GM08714 (cell line): Measurements from ENCODE around the gene TMC4.
"Not testable (repeated sequence)": the region's sequence is repeated elsewhere in the genome, so short reads cannot be mapped to it uniquely, and the experiment has no call there.

ENCODE experiments used
- H3K4me3 ChIP-seq: fragments of 200-500 bp; sonication (Bioruptor generic); 2 replicates; pipeline ENCODE4 v1.5.1; 2014; ENCODE audit warnings: mild to moderate bottlenecking, low read length, inconsistent platforms
- ZNF274 ChIP-seq: IDR thresholded peaks from 2 replicates; pipeline ENCODE4 v1.6.1; 2012; ENCODE audit warnings: mild to moderate bottlenecking, low read depth, low read length

Gene TMC4, protein sequence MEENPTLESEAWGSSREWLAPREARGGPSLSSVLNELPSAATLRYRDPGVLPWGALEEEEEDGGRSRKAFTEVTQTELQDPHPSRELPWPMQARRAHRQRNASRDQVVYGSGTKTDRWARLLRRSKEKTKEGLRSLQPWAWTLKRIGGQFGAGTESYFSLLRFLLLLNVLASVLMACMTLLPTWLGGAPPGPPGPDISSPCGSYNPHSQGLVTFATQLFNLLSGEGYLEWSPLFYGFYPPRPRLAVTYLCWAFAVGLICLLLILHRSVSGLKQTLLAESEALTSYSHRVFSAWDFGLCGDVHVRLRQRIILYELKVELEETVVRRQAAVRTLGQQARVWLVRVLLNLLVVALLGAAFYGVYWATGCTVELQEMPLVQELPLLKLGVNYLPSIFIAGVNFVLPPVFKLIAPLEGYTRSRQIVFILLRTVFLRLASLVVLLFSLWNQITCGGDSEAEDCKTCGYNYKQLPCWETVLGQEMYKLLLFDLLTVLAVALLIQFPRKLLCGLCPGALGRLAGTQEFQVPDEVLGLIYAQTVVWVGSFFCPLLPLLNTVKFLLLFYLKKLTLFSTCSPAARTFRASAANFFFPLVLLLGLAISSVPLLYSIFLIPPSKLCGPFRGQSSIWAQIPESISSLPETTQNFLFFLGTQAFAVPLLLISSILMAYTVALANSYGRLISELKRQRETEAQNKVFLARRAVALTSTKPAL

DNA sequence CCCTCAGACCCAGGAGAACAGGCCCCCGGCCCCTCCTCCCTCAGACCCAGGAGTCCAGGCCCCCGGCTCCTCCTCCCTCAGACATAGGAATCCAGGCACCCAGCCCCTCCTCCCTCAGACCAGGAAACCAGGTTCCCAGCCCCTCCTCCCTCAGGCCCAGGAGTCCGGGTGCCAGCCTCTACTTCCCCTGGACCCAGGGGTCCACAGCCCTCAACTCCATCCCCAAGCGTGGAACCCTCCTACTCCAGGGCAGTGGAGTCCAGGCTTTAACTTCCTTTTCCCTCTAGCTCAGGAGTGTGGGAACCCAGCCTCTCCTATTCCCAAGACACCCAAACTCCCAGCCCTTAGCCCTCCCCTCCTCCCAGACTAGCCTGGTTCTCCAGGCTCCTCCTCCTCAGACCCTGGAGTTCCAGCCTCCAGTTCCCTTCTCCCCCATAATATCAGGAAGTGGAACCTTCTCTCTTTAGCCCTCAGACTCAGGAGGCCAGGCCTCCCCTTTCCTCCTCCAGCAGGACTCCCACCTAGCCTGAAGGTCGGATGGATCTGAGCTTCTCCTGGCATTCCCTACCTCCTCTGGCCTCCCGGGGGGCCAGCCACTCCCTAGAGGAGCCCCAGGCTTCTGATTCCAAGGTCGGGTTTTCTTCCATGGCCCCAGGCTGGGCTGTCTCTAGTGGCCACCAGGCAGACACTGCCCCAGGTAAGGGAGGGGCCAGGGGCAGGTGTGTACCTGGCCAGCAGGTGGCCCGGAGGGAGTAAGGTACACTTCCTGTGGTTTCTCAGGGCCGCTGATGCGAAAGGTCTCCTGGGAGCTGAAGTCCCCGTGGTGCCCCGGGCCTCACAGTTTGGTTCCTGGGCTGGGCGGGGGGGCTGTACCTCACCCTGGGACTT lies at the start of gene TMC4:
TMC4 (minus strand) TSS at position 690 of the 888 bp plus-strand sequence; CDS start at position 647, 43 bp downstream.
- no peak for TF ChIP-seq ZNF274
- H3K4me3 ChIP-seq: no peak within 1 kb of the TSS

GRCh38 chr19:54221947-54222346 lies 49.0 kb upstream of the TMC4 start:
- H3K4me3 ChIP-seq: not testable (repeated sequence)

GRCh38 chr19:54219702-54220101 lies 46.7 kb upstream of the TMC4 start:
- H3K4me3 ChIP-seq: not testable (repeated sequence)

GRCh38 chr19:54218960-54219661 lies 46.2 kb upstream of the TMC4 start:
- no peak for TF ChIP-seq ZNF274
- H3K4me3 ChIP-seq: no peak overlapping the region

- no peak overlapping the region for H3K4me3 ChIP-seq
- TF ChIP-seq ZNF274: no peak
Measured at GRCh38 chr19:54218259-54218658, 45.3 kb upstream of the TMC4 start.

- not testable (repeated sequence) for H3K4me3 ChIP-seq
Measured at GRCh38 chr19:54217517-54218247, 44.7 kb upstream of the TMC4 start.

- TF ChIP-seq ZNF274: no peak
- no peak overlapping the region for H3K4me3 ChIP-seq
Measured at GRCh38 chr19:54216869-54217268, 43.9 kb upstream of the TMC4 start.

DNA sequence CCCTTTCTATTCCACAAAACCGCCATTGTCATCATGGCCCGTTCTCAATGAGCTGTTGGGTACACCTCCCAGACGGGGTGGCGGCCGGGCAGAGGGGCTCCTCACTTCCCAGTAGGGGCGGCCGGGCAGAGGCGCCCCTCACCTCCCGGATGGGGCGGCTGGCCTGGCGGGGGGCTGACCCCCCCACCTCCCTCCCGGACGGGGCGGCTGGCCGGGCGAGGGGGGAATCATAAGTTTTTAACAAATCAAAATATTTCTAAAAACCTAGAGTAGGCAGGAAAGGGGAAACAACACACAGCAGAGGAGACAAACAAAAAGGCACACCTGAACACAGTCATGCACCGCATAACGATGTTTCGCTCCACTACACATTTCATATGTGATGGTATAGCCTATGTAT lies 41.8 kb upstream of the TMC4 start:
- H3K4me3 ChIP-seq: not testable (repeated sequence)

- H3K4me3 ChIP-seq: not testable (repeated sequence)
Measured at GRCh38 chr19:54214217-54214616, 41.3 kb upstream of the TMC4 start.

- TF ChIP-seq ZNF274: no peak
- H3K4me3 ChIP-seq: no peak overlapping the region
Measured at GRCh38 chr19:54211235-54211634, 38.3 kb upstream of the TMC4 start.

DNA sequence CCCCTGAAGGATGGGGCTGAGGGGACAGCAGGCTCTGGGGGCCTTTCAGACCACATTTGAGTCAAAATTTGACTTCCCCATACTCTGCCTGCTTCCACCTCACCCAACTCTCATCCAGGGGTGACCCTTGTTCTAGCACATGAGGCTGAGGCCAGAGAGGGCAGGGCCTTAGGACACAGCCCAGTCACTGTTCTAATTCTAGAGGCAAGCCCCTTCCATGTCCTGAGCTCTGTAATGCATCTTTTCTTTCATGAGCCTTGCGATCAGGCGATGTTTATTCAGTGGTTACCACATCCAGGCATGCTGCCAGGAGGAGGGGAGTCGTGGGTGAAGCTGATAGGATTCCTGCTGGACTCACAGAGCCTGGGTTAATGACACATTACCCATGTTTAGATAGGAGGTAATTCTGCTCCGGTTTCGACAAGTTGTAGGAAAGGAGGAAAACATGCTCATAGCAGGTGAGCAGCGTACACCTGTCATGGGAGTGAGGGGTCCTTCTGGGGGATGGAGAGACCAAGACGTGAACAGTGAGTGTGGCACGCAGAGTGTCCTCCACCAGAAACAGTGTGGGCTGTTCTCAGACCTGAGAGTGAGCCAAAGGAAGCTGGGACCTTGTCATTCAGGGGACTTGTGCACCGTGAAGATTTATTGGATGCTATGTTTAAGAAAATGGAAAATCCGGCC lies 37.0 kb upstream of the TMC4 start:
- H3K4me3 ChIP-seq: no peak overlapping the region
- TF ChIP-seq ZNF274: no peak

GRCh38 chr19:54209058-54209810 lies 36.3 kb upstream of the TMC4 start:
- H3K4me3 ChIP-seq: no peak overlapping the region
- no peak for TF ChIP-seq ZNF274

GRCh38 chr19:54208784-54209057 lies 35.8 kb upstream of the TMC4 start:
- no peak for TF ChIP-seq ZNF274
- H3K4me3 ChIP-seq: no peak overlapping the region
